ENCODE measurements around the gene NAALADL2. TPM values are rescaled to one million over a fixed set of nuclear protein-coding genes. Genes with fewer than 3 reads are reported as not detected.
"Not testable (repeated sequence)": the region's sequence is repeated elsewhere in the genome, so short reads cannot be mapped to it uniquely, and the experiment has no call there.

Gene NAALADL2
- total and polyA plus RNA-seq, 7 donors, result 0.56 to 3.3 (median 1.6) TPM

DNA sequence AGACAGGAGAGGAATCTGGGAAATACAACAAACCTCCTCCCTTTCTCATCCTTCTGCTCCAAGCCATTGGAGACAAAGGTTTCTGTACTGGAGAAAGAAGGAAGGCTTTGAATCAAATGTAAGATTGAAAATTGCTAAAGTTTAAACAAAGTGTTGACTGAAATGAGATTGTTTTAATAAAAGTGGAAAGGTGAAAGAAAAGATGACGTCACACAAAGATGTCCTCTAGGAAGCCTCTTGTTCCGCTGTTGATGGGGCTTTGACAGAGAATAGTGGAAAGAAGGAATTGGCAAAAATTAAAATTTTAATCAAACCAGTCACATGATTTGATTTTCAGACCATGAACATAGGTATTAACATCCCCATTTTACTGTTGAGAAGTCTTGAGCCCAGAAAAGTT lies 967.6 kb downstream of the NAALADL2 start:
- no peaks in the 10 kb centered on the region for H3K9me3 ChIP-seq
- H3K27me3 ChIP-seq (ENCODE audit: insufficient read depth in 3 of 3, low read length in 2 of 3), result no peaks in the 10 kb centered on the region
- H3K36me3 ChIP-seq (ENCODE audit: insufficient read depth in 1 of 2, low read depth in 1 of 2), result no peaks in the 10 kb centered on the region
- no peak overlapping the region for H3K4me3 ChIP-seq
- no peak for ATAC-seq
- no peak overlapping the region for H3K27ac ChIP-seq
- H3K4me1 ChIP-seq, result no peaks in the 10 kb centered on the region
- no peak for DNase-seq
- WGBS, 3 donors, result 94 to 98% (median 95%) methylated on average over 2 of the region's 2 CpGs
- intact Hi-C loops (cut with DNase I), result no loop called here
- TF ChIP-seq, protein P1, sequence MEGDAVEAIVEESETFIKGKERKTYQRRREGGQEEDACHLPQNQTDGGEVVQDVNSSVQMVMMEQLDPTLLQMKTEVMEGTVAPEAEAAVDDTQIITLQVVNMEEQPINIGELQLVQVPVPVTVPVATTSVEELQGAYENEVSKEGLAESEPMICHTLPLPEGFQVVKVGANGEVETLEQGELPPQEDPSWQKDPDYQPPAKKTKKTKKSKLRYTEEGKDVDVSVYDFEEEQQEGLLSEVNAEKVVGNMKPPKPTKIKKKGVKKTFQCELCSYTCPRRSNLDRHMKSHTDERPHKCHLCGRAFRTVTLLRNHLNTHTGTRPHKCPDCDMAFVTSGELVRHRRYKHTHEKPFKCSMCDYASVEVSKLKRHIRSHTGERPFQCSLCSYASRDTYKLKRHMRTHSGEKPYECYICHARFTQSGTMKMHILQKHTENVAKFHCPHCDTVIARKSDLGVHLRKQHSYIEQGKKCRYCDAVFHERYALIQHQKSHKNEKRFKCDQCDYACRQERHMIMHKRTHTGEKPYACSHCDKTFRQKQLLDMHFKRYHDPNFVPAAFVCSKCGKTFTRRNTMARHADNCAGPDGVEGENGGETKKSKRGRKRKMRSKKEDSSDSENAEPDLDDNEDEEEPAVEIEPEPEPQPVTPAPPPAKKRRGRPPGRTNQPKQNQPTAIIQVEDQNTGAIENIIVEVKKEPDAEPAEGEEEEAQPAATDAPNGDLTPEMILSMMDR (IDR thresholded peaks at IDR 0.05), result no peak

DNA sequence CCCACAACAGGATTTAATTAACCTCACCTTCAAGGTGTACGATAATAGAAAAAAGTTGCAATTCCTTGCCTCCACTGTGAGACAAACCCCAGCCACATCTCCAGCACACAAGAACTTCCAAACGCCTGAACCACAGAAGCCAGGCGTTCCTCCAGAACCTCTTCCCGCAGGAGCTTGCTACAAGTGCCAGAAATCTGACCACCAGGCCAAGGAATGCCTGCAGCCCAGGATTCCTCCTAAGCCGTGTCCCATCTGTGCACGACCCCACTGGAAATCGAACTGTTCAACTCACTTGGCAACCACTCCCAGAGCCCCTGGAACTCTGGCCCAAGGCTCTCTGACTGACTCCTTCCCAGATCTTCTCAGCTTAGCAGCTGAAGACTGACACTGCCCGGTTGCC lies 970.7 kb downstream of the NAALADL2 start:
- H3K4me3 ChIP-seq; DNase-seq; ATAC-seq; H3K9me3 ChIP-seq; H3K27ac ChIP-seq; H3K36me3 ChIP-seq (ENCODE audit: insufficient read depth in 1 of 2, low read depth in 1 of 2); H3K27me3 ChIP-seq (ENCODE audit: insufficient read depth in 3 of 3, low read length in 2 of 3); H3K4me1 ChIP-seq; intact Hi-C loops (cut with DNase I): not testable (repeated sequence)
- WGBS, 3 donors, result 43 to 54% (median 47%) methylated on average over 8 of the region's 8 CpGs

DNA sequence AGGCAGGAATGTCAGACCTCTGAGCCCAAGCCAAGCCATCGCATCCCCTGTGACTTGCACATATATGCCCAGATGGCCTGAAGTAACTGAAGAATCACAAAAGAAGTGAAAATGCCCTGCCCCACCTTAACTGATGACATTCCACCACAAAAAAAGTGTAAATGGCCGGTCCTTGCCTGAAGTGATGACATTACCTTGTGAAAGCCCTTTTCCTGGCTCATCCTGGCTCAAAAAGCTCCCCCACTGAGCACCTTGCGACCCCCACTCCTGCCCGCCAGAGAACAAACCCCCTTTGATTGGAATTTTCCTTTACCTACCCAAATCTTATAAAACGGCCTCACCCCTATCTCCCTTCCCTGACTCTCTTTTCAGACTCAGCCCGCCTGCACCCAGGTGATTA lies 976.6 kb downstream of the NAALADL2 start:
- ATAC-seq; intact Hi-C loops (cut with DNase I); DNase-seq; H3K27me3 ChIP-seq (ENCODE audit: insufficient read depth in 3 of 3, low read length in 2 of 3); H3K36me3 ChIP-seq (ENCODE audit: insufficient read depth in 1 of 2, low read depth in 1 of 2); H3K4me1 ChIP-seq; H3K9me3 ChIP-seq; H3K4me3 ChIP-seq; H3K27ac ChIP-seq: not testable (repeated sequence)
- WGBS, 3 donors, result 76 to 83% (median 77%) methylated on average over 6 of the region's 6 CpGs

DNA sequence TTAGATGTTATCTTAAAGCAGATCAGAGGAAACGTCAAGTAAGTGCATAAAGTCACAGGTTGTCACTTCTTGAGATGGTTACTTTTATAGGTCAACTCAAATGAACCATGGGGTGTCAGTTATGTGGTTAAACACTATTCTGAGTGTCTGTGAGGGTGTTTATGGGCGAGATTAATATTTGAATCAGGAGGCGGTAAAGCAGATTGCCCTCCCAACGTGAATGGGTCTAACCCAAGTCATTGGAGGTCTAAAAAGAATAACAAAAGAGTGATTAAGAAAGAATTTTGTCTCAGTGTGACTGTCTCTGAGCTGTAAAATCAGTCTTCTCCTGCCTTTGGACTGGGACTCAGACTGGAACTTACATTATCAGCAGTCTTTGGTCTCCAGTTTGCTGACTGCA lies 977.5 kb downstream of the NAALADL2 start:
- intact Hi-C loops (cut with DNase I), result no loop called here
- H3K4me1 ChIP-seq, result no peaks in the 10 kb centered on the region
- no peaks in the 10 kb centered on the region for H3K27me3 ChIP-seq (ENCODE audit: insufficient read depth in 3 of 3, low read length in 2 of 3)
- no peaks in the 10 kb centered on the region for H3K36me3 ChIP-seq (ENCODE audit: insufficient read depth in 1 of 2, low read depth in 1 of 2)
- no peaks in the 10 kb centered on the region for H3K9me3 ChIP-seq
- DNase-seq (no peak), ATAC-seq (no peak)
- no peak overlapping the region for H3K4me3 ChIP-seq
- WGBS, 3 donors, result 69 to 73% (median 71%) methylated on average over 4 of the region's 4 CpGs
- no peak overlapping the region for H3K27ac ChIP-seq
- TF ChIP-seq, protein P1 (IDR thresholded peaks at IDR 0.05), result no peak

DNA sequence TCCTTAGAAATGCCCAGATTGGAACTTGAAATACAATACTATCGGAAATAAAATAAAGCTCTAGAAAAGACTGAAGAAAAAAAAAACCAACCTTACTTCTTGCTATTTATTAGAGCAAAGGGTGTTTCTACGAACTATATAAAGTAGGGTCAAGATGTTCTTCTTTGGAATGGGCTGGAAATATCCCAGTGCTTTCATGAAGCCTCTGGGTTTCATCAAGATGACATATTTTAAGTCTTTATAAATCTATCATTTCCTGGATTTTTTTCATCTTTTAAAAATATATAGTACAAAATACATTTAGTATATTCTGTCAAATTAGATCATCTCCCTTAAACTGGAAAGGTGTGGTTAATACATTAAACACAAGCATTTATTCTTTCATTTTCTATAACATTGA lies 978.8 kb downstream of the NAALADL2 start:
- intact Hi-C loops (cut with DNase I), result no loop called here
- Histone ChIP-seq H3K36me3 (ENCODE audit: insufficient read depth in 1 of 2, low read depth in 1 of 2) (no peaks in the 10 kb centered on the region), H3K4me3 (no peak overlapping the region), H3K27me3 (ENCODE audit: insufficient read depth in 3 of 3, low read length in 2 of 3) (no peaks in the 10 kb centered on the region), H3K4me1 (no peaks in the 10 kb centered on the region), H3K27ac (no peak overlapping the region), H3K9me3 (no peaks in the 10 kb centered on the region)
- WGBS, 3 donors, result 78 to 90% (median 87%) methylated on average over 2 of the region's 2 CpGs
- TF ChIP-seq, protein P1 (IDR thresholded peaks at IDR 0.05), result no peak
- no peak for DNase-seq
- ATAC-seq, result no peak

DNA sequence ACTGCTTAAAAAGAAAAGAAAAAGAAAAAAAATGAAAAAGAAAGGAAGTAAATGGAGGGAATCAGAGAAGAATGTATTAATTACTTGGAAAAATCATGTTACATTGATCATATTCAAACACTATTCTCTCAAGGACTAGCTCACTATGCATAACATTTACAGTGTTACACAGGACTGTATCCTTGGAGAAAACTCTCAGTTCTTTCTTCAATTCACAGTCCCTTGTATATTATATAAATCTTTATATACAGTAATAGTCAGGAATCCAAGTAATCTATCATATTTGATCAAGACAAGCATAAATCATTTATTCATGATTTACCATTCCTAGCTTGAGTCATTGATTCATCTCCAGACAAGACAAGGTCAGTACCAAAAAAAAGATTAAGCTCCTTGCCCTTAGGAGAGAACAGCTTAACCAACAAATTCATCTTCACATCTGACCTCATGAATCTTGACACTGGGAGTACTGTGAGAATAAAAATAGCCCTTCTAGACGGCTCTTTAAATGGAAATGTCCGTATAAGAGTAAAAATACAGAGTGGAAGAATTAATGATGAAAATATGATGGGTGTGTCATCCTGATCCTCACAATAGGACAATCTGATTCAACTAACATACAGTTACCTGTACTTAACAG lies 980.4 kb downstream of the NAALADL2 start:
- TF ChIP-seq, protein P1 (IDR thresholded peaks at IDR 0.05), result no peak
- no peak overlapping the region for H3K27ac ChIP-seq
- ATAC-seq, result no peak
- H3K9me3 ChIP-seq, result no peaks in the 10 kb centered on the region
- no peak for DNase-seq
- no peaks in the 10 kb centered on the region for H3K36me3 ChIP-seq (ENCODE audit: insufficient read depth in 1 of 2, low read depth in 1 of 2)
- intact Hi-C loops (cut with DNase I), result no loop called here
- WGBS, 3 donors, result 60 to 67% (median 65%) methylated on average over 2 of the region's 2 CpGs
- H3K27me3 ChIP-seq (ENCODE audit: insufficient read depth in 3 of 3, low read length in 2 of 3), result no peaks in the 10 kb centered on the region
- H3K4me3 ChIP-seq, result no peak overlapping the region
- no peaks in the 10 kb centered on the region for H3K4me1 ChIP-seq

Data from psoas muscle (tissue), 8 donors.